HepG2 (cell line): ENCODE measurements around the gene FAM53C. TPM values are rescaled to one million over a fixed set of nuclear protein-coding genes. Genes with fewer than 3 reads are reported as not detected.

Source experiments
- CEBPG ChIP-seq: IDR thresholded peaks from 2 replicates; pipeline ENCODE4 v1.6.1; 2016
- E2F2 ChIP-seq: sonication (generic); formaldehyde crosslinking; IDR thresholded peaks from 2 replicates; pipeline ENCODE4 v1.4.0; 2020; ENCODE audit warnings: missing genetic modification reagents, borderline replicate concordance
- MTERF4 ChIP-seq: sonication (generic); formaldehyde crosslinking; IDR thresholded peaks from 2 replicates; pipeline ENCODE4 v1.8.0; 2023; ENCODE audit warnings: mild to moderate bottlenecking, missing genetic modification reagents
- NCOA2 ChIP-seq: sonication (generic); formaldehyde crosslinking; IDR thresholded peaks from 2 replicates; pipeline ENCODE4 v1.8.0; 2022; ENCODE audit warnings: inconsistent platforms
- PAWR ChIP-seq: sonication (generic); formaldehyde crosslinking; IDR thresholded peaks from 2 replicates; pipeline ENCODE4 v1.4.0; 2020; ENCODE audit warnings: missing genetic modification reagents, mild to moderate bottlenecking, borderline replicate concordance
- POLR2A ChIP-seq, 2 experiments: IDR thresholded peaks; 2 replicates each; pipeline ENCODE4 v1.6.1; 2011; ENCODE audit warnings: low read depth in 2 of 2, low read length in 2 of 2, mild to moderate bottlenecking in 1 of 2, moderate library complexity in 1 of 2; ENCODE audit not compliant: insufficient read depth in 1 of 2
- REL ChIP-seq: sonication (generic); formaldehyde crosslinking; conservative IDR thresholded peaks from 2 replicates; pipeline ENCODE4 v1.8.0; 2022; ENCODE audit warnings: mild to moderate bottlenecking, missing genetic modification reagents, moderate library complexity
- SNAI1 ChIP-seq: sonication (generic); formaldehyde crosslinking; IDR thresholded peaks from 2 replicates; pipeline ENCODE4 v1.5.0; 2020; ENCODE audit warnings: mild to moderate bottlenecking, missing genetic modification reagents, borderline replicate concordance
- SNAPC4 ChIP-seq: sonication (generic); formaldehyde crosslinking; IDR thresholded peaks from 2 replicates; pipeline ENCODE4 v1.4.0; 2020; ENCODE audit warnings: mild to moderate bottlenecking, missing genetic modification reagents
- ZBTB40 ChIP-seq, 2 experiments: fragments of 450-650 bp in 1 of 2; sonication (generic) in 1 of 2; formaldehyde crosslinking in 1 of 2; IDR thresholded peaks; 2 replicates each; pipeline versions ENCODE4 v1.6.1 to v1.8.0; 2016 to 2022; ENCODE audit warnings: antibody characterized with exemption in 1 of 2, mild to moderate bottlenecking in 1 of 2, missing genetic modification reagents in 1 of 2
- ZFP1 ChIP-seq: IDR thresholded peaks from 2 replicates; pipeline ENCODE4 v1.6.1; 2016
- ZNF44 ChIP-seq: sonication (generic); formaldehyde crosslinking; IDR thresholded peaks from 2 replicates; pipeline ENCODE4 v1.5.1; 2020; ENCODE audit warnings: mild to moderate bottlenecking, missing genetic modification reagents
- polyA plus RNA-seq, 8 experiments: library from polyadenylated mRNA; depleted of rRNA in 3 of 8; stranded (reverse) in 7 of 8; unstranded in 1 of 8; fragments of >200 nt; fragmentation: Illumina TruSeq in 4 of 8; extraction: Trizol in 4 of 8; gene quantifications; 2 replicates each; pipeline versions ENCODE4 v1.2.1 to v1.2.3, GENCODE V29; 2011 to 2016; ENCODE audit warnings: low read depth in 4 of 8, missing spikeins in 1 of 8, mixed read lengths in 1 of 8; ENCODE audit not compliant: insufficient read depth in 1 of 8
- total RNA-seq, 5 experiments: library from RNA; depleted of rRNA; stranded (reverse); fragments of >200 nt; fragmentation: Illumina TruSeq; extraction: Trizol; gene quantifications; 2 replicates each; pipeline ENCODE4 v1.2.3, GENCODE V29; 2016; ENCODE audit warnings: low read depth in 1 of 5

The FAM53C gene
- total and polyA plus RNA-seq, 2 of the 13 experiments (the other 11 are each of a cell fraction or from before 2014, with no cell fraction given), result 26.9 to 30.1 TPM

- TF ChIP-seq ZBTB40 (IDR thresholded peaks at IDR 0.05) (no peak), ZBTB40 (CRISPR knock-in tag; IDR thresholded peaks at IDR 0.05) (peak; percentile 39; the same call in 1 of the 2 replicates), E2F2 (CRISPR knock-in tag) (no peak), SNAPC4 (CRISPR knock-in tag) (no peak), PAWR (CRISPR knock-in tag) (no peak), POLR2A (IDR thresholded peaks at IDR 0.05; ENCODE audit: insufficient read depth in 1 of 2, low read depth in 2 of 2, low read length in 2 of 2) (no peak), CEBPG (CRISPR knock-in tag) (no peak), REL (no peak), ZNF44 (CRISPR knock-in tag) (no peak), SNAI1 (CRISPR knock-in tag) (no peak), ZFP1 (CRISPR knock-in tag) (no peak), NCOA2 (CRISPR knock-in tag) (peak; percentile 38; the same call in 1 of the 2 replicates), MTERF4 (CRISPR knock-in tag) (no peak)
Observed at GRCh38 chr5:138352071-138352721, 14.1 kb downstream of the FAM53C start, which contains the start of gene KDM3B (continued).
